Measurements from ENCODE around the gene RENBP.

The RENBP gene

DNA sequence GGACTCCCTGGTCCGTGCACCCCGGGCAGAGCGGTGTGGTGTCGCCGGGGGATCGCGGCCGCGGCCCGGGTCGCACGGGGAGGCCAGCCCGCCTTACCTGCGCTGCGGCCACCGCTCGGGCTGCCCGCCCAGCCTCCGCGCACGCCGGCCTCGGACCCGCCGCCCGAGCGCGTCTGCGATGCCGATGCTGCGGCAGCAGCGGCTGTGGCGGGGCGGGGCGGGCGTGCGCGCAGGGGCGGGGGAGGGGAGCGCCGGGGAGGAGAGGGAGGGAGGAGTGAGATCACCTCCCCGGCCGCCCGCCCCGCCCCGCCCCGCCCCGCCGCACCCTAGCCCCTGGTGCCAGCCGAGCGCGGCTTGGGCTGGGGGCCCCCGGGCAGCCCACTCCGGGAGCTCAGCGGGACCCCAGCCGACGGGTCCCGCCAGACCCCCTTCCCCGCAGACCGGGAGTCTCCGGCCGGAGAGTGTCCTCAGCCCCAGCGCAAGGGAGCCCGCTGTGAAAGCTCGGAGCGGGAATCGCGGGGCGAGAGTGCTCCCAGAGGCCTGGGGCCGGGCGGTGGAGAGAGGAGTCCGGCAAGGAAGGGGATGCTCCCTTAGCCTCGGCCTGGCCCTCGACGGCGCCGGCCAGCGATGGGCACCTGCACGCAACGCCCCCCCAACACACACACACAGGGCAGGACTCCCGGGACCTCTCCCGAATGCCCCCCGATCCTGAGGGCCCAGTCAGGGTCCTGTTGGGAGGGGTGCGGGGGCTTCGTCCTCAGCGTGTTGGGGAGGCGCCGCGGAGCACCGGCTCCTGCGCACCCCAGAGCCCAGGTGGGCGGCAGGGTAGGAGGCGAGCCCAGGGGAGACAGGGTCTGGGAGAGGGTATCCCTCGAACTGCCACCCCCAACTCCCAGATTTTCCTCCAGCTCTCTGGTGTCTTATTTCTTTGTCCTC, 58.2 kb downstream of the RENBP start, which contains the start of gene L1CAM:
Gene L1CAM (minus strand): TSS at position 206 of the 936 bp plus-strand sequence. CDS start 10,337 bp downstream, outside the sequence.
- DNase-seq: no peak

All from SIG-M5 (cell line).